CD4-positive, alpha-beta T cell treated with Interleukin-15 for 4 hours (primary cell): Measurements from ENCODE around the gene TAS2R60.
"Not testable (repeated sequence)": the region's sequence is repeated elsewhere in the genome, so short reads cannot be mapped to it uniquely, and the experiment has no call there.

Experiments used
- DNase-seq: peaks from one replicate; pipeline ENCODE4 v3.0.0-alpha.2; 2020; ENCODE audit warnings: low spot score

TAS2R60 gene, protein sequence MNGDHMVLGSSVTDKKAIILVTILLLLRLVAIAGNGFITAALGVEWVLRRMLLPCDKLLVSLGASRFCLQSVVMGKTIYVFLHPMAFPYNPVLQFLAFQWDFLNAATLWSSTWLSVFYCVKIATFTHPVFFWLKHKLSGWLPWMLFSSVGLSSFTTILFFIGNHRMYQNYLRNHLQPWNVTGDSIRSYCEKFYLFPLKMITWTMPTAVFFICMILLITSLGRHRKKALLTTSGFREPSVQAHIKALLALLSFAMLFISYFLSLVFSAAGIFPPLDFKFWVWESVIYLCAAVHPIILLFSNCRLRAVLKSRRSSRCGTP

GRCh38 chr7:143443153-143443552, at the start of gene TAS2R60:
Gene TAS2R60, plus strand, starts transcription at chr7:143443453. Its CDS starts 0 bp downstream, at chr7:143443453.
- no peak for DNase-seq

- DNase-seq = no peak
Measured at GRCh38 chr7:143394068-143394467, 49.2 kb upstream of the TAS2R60 start.

DNA sequence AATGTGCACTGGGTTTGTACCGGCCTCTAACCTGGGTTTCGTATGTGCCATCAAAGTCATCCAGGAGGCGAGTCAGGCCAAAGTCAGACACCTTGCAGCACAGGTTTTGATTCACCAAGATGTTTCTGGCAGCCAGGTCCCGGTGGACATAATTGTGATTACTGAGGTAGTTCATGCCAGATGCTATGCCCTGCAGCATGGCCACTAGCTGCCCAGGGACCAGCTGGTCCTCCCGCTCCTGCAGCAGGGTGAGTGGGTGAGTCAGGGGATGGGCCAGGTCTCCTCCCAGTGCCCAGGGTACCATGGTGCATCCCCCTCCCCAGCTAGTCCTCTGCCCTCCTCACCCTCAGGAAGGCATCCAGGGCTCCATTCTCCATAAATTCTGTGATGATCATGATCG, 48.5 kb upstream of the TAS2R60 start:
- DNase-seq = no peak

DNA sequence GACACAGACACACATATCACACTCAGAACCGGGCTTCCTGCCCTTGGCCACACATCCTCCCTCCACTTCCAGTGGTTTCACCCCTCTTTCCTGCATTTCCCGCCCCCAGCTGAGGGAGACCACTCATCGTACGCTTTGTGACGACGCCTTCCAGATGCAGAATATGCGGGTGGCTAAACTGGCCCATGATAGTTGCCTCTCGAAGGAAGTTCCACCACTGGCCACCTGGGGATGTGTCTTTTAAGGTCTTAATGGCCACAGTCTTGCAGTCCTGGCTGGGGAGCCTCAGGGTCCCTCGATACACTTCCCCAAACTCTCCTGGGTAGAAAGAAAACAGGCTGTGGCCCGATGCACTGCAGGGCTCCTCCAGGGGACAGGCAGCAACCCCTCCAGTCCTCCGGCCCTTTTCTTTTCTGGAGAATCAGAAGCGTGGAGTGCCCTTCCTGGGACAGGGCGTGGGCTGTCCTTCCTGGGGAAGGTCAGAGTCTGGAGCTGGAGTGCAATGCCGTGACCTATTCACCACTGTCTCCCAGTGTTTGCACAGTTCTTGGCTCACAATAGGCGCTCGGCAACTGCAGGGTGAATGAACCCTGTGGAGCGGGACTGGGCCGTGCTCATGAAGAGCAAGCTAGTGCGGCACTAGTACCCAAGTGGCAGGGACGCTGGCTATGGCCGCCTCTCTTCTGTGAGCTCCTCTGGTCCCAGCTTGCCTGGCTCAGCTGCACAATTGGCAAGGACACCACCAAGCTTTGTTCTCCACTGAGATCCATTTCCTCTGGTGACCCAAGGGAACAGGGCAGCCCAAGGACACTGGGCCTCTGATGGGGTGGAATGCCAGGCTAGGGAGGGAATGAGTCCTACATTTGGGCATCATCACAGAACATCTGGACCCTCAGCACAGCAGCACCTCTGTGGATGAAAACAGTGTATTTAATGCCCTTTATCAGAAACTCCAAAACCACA, 47.8 kb upstream of the TAS2R60 start:
- no peak for DNase-seq

- no peak for DNase-seq
Measured at GRCh38 chr7:143396182-143396581, 47.1 kb upstream of the TAS2R60 start.

- no peak for DNase-seq
Measured at GRCh38 chr7:143396625-143397556, 46.4 kb upstream of the TAS2R60 start.

- no peak for DNase-seq
Measured at GRCh38 chr7:143397710-143398530, 45.3 kb upstream of the TAS2R60 start.

- DNase-seq = no peak
Measured at GRCh38 chr7:143398616-143399015, 44.6 kb upstream of the TAS2R60 start.

DNA sequence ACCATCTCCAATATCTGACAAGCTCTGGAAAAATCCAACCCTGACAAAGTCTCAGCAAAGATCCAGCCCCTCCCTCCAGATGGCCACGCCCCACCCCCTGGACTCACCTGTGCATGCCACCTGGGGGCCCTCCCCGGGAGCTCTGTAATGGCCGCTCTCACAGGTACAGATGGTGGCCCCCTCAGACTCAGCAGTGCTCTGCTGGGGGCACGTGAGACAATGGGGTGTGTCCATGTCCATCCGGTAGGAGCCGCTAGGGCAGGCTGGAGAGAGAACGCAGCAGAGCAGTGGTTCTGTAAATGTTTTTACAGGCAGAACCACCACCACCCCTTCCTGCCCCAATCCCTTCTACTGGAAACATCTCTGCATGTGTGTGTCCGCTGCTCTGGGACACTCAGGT, 44.1 kb upstream of the TAS2R60 start:
- DNase-seq = no peak

DNA sequence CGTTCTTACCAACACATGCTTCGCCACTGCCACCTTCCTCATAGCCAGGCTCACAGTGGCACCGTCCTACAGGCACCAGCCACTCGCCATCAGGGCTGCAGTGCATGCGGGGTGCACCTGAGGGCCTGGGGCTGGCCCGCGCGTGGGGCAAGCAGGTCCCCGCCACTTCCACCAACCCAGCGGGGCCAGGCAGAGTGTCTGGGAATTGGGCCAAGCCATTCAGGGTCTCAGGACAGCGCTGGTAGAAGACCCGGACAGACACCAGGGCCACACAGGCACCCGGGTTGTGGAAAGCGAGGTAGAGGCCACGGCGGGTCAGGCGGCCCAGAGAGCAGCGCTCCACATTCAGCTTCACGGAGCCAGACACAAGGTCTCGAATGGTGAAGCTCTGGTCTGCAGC, 43.6 kb upstream of the TAS2R60 start:
- no peak for DNase-seq

DNA sequence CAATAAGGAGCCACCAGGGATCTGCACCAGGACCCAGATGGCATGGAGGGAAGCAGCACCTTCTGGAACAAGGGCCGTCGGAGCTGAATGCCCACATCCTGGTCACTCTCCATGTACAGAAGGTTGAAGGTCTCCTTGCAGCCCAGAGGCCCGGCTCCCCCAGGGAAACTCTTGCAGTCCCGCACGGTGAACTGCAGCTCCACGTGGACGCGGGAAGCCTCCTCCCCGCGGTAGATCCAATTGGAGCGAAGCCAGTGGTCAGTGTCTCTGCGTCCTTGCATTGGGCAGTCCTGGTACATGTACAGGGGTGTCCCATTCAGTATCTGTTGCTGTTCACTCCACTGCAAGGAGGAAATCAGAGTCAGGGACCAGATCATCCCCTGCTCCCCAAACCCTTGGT, 42.0 kb upstream of the TAS2R60 start:
- DNase-seq = no peak

- DNase-seq = not testable (repeated sequence)
Measured at GRCh38 chr7:143402233-143402632, 41.0 kb upstream of the TAS2R60 start.

GRCh38 chr7:143405173-143406001, 37.9 kb upstream of the TAS2R60 start:
- no peak for DNase-seq

DNA sequence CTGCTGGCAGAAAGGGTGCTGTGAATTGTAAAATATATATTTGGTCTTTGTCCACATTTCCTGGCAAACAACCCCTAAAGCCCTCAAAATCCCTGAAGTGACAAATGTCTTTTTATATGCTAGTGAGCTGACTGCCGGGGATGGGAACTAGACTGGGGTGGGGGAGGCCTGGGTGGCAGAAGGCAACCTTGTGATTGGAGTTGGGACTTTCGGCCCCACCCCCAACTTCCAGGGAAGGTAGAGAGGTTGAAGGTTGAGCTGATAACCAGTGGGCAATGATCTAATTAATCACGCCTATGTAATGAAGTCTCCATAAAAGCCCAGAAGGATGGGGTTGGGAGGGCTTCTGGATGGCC, 37.3 kb upstream of the TAS2R60 start:
- no peak for DNase-seq

DNA sequence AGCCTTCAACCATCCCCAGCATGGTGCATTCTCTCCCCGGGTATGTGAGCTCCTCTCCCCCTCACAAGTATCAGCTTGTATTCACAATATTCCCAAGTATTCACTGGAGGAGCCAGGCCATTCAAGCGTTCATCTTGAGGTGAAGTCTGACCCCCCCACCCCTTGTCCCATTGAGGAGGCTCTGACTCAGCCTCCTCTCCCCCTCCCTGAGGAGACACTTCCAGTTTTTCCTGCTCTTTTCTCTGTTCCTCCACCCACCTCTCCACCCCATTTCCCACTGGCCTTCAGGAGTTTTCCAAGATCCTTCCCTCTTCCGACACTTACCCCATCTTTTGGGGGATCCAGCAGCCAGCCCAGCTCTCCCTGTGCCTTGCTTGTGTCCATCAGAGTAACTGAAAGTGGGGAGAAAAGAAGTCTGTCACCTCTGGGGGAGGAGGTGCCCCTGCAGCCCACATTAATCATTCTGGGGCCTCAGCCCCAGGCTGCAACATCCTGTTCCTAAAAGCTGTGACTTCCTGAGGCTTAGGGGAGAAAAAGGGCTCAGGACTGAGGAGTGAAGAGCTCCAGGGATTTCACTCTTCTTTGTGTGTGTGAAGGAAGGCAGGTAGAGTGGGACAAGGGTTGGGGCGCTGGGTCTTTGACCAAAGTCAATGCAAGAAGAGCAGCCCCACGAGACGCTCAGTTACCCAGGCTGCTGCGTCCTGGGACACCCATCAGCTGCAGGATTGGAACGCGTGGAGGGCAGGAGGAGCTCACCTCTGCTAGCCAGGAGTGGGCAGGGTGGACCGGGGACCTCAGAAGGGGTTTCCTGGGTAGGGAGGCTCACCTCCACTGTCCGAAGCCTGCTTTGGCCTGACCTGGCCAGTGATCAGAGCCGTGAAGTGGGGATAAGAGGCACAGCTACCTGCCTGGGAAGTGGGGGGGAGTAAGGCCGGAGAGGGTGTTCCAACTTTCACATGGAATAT, 35.7 kb upstream of the TAS2R60 start:
- peak; percentile 58 for DNase-seq

DNA sequence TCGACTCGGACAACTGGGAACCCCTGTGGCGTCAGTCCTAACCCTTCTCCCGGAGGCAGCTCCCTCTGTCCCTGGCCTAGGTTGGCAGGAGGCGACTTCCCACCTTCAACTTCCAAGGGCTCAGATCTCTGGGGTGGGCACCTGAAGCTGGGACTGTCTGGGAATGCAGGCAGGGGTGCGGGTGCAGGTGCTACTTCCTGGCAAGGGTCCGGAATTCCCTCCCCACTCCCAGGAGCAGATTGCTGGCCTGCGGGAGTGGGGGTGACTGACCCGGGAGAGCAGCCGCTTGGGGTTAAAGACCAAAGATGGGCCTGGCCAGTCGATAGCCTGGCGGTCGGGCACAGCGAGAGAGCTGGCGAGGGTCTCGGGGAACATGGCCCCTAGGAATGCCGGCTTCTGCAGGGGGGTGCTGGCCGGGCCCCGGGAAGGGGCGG, 35.0 kb upstream of the TAS2R60 start:
- no peak for DNase-seq

- peak; percentile 70 for DNase-seq
Measured at GRCh38 chr7:143408686-143409561, 34.3 kb upstream of the TAS2R60 start, which contains the start of gene EPHA1. Gene EPHA1, minus strand, starts transcription at chr7:143408856. Its CDS starts 51 bp downstream, at chr7:143408805.

- no peak for DNase-seq
Measured at GRCh38 chr7:143410521-143411004, 32.7 kb upstream of the TAS2R60 start.
